Peyer's patch (tissue), 4 donors: Measurements from ENCODE around the gene CEP83.

Experiments used
- CTCF ChIP-seq, 6 experiments: fragments of 450-650 bp in 4 of 6; fragments of 200-600 bp in 2 of 6; sonication (generic) in 1 of 6; IDR thresholded peaks; one replicate each; pipeline ENCODE4 v1.5.1; 2017 to 2019; ENCODE audit warnings: antibody characterized with exemption in 6 of 6, mild to moderate bottlenecking in 3 of 6, moderate library complexity in 1 of 6
- POLR2A ChIP-seq, 2 donors: fragments of 450-650 bp; IDR thresholded peaks; one replicate each; pipeline ENCODE4 v1.5.1; 2017; ENCODE audit warnings: antibody characterized with exemption in 2 of 2, mild to moderate bottlenecking in 2 of 2, moderate library complexity in 2 of 2

DNA sequence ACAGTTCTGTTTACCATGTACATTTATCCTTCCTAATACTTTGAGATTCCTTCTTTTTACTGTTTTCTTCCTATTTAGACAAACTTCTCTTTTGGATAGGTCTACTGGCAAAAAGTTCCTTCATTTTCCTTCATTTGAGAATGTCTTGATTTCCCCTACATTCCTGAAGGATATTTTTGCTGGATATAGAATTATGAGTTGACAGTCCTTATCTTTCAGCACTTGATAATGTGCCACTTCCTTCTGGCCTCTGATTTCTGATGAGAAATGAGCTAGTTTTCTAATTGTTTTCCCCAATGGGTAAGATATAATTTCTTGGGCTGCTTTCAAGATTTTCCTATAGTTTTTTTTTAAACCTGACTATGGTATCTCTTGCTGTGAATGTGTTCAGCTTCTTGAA lies 75.6 kb downstream of the CEP83 start:
- TF ChIP-seq CTCF (IDR thresholded peaks at IDR 0.05), result no peak
- no peak for TF ChIP-seq POLR2A (IDR thresholded peaks at IDR 0.05)
